H1 (cell line): ENCODE measurements around the gene OCLN. TPM values are rescaled to one million over a fixed set of nuclear protein-coding genes. Genes with fewer than 3 reads are reported as not detected.

Source experiments
- CTCF ChIA-PET: fragments of 300-600 bp; sonication (Branson Sonifier 250); formaldehyde crosslinking; loops from one replicate; lab custom pipeline; 2021; ENCODE audit not compliant: partially characterized antibody; lab: Charles Lee
- POLR2A ChIA-PET: fragments of 300-600 bp; sonication (Branson Sonifier 250); formaldehyde crosslinking; loops from one replicate; lab custom pipeline; 2021; ENCODE audit warnings: inconsistent platforms; ENCODE audit not compliant: partially characterized antibody; lab: Charles Lee
- DNase-seq, 2 experiments: peaks; one replicate each; pipeline versions ENCODE4 v3.0.0 to v3.0.0-alpha.2; 2010 to 2022; ENCODE audit warnings: low spot score in 2 of 2, low read depth in 1 of 2, mixed read lengths in 1 of 2
- FAIRE-seq: peaks from 2 replicates; lab custom pipeline; 2011; peaks lifted over from hg19 to GRCh38; lab: Jason Lieb, UNC
- H2AFZ ChIP-seq: 2 replicates; pipeline ENCODE4 v1.8.1; 2012; ENCODE audit warnings: low read length, inconsistent platforms
- H2AK5ac ChIP-seq: 2 replicates; pipeline ENCODE4 v1.6.1; 2013; ENCODE audit warnings: low read depth, low read length
- H2BK120ac ChIP-seq: replicated peaks from 2 replicates; pipeline ENCODE3; 2013; ENCODE audit warnings: low read depth, low read length, inconsistent platforms
- H2BK12ac ChIP-seq: 2 replicates; pipeline ENCODE4 v1.6.1; 2013; ENCODE audit warnings: low read depth, low read length
- H2BK15ac ChIP-seq: 2 replicates; pipeline ENCODE4 v1.6.1; 2013; ENCODE audit warnings: low read length
- H2BK20ac ChIP-seq: 2 replicates; pipeline ENCODE4 v1.6.1; 2013; ENCODE audit warnings: low read length
- H2BK5ac ChIP-seq: 2 replicates; pipeline ENCODE4 v1.6.1; 2013; ENCODE audit warnings: low read depth, low read length
- H3K14ac ChIP-seq: 2 replicates; pipeline ENCODE4 v1.6.1; 2013; ENCODE audit warnings: inconsistent platforms; ENCODE audit not compliant: insufficient read length
- H3K18ac ChIP-seq: 2 replicates; pipeline ENCODE4 v1.6.1; 2013; ENCODE audit warnings: low read length; ENCODE audit errors: extremely low read depth
- H3K23ac ChIP-seq: 2 replicates; pipeline ENCODE4 v1.6.1; 2013; ENCODE audit warnings: inconsistent platforms; ENCODE audit not compliant: insufficient read length
- H3K23me2 ChIP-seq: 2 replicates; pipeline ENCODE4 v1.6.1; 2013; ENCODE audit warnings: low read depth, low read length
- H3K27ac ChIP-seq: 2 replicates; pipeline ENCODE4 v1.6.1; 2011; ENCODE audit warnings: low read depth, low read length, inconsistent platforms
- H3K27me3 ChIP-seq, 4 experiments: replicated peaks in 1 of 4; 1 replicate in 1 of 4; 2 replicates in 3 of 4; pipeline versions ENCODE4 v1.6.1 to v1.8.1; 2011 to 2013; ENCODE audit warnings: low read length in 3 of 4, mild to moderate bottlenecking in 3 of 4, inconsistent platforms in 2 of 4, mixed read lengths in 2 of 4, moderate library complexity in 1 of 4; ENCODE audit not compliant: control insufficient read depth in 3 of 4, insufficient read depth in 3 of 4; ENCODE audit errors: extremely low read depth in 1 of 4
- H3K36me3 ChIP-seq, 4 experiments: 2 replicates each; pipeline versions ENCODE4 v1.6.1 to v1.8.1; 2011 to 2013; ENCODE audit warnings: mild to moderate bottlenecking in 4 of 4, low read length in 3 of 4, moderate library complexity in 2 of 4, control low read depth in 1 of 4, inconsistent platforms in 1 of 4; ENCODE audit not compliant: insufficient read depth in 4 of 4, control insufficient read depth in 2 of 4
- H3K4ac ChIP-seq: replicated peaks from 2 replicates; pipeline ENCODE3; 2013; ENCODE audit warnings: low read length, low read depth, mixed read lengths, inconsistent platforms; ENCODE audit not compliant: insufficient read length
- H3K4me1 ChIP-seq, 4 experiments: replicated peaks in 1 of 4; 1 replicate in 1 of 4; 2 replicates in 3 of 4; pipeline versions ENCODE4 v1.6.1 to v1.8.1; 2011 to 2013; ENCODE audit warnings: low read length in 3 of 4, inconsistent platforms in 2 of 4, mixed read lengths in 1 of 4; ENCODE audit not compliant: insufficient read depth in 4 of 4, control insufficient read depth in 3 of 4
- H3K4me2 ChIP-seq, 2 experiments: 2 replicates each; pipeline versions ENCODE4 v1.6.1 to v1.8.1; 2011 to 2013; ENCODE audit warnings: low read depth in 2 of 2, low read length in 2 of 2, control low read depth in 1 of 2, inconsistent platforms in 1 of 2, mild to moderate bottlenecking in 1 of 2; ENCODE audit not compliant: insufficient read depth in 1 of 2
- H3K4me3 ChIP-seq, 4 experiments: fragments of 200-600, 300-600 bp in 1 of 4; sonication (generic), shearing (Covaris generic), sonication (Bioruptor Twin) in 1 of 4; 2 replicates each; pipeline versions ENCODE4 v1.5.1 to v1.8.1; 2011 to 2016; ENCODE audit warnings: low read length in 4 of 4, low read depth in 3 of 4, control low read depth in 2 of 4, inconsistent platforms in 2 of 4, mild to moderate bottlenecking in 2 of 4, mixed read lengths in 1 of 4, moderate library complexity in 1 of 4; ENCODE audit not compliant: insufficient read depth in 2 of 4; ENCODE audit errors: extremely low read depth in 1 of 4
- H3K56ac ChIP-seq: replicated peaks from 2 replicates; pipeline ENCODE3; 2013; ENCODE audit warnings: low read depth, mild to moderate bottlenecking, mixed read lengths, low read length, inconsistent platforms; ENCODE audit not compliant: insufficient read length
- H3K79me1 ChIP-seq: 2 replicates; pipeline ENCODE4 v1.6.1; 2013; ENCODE audit warnings: low read depth, low read length, control low read depth
- H3K79me2 ChIP-seq, 2 experiments: 2 replicates each; pipeline versions ENCODE4 v1.6.1 to v1.8.1; 2012 to 2013; ENCODE audit warnings: low read length in 2 of 2, mild to moderate bottlenecking in 2 of 2, inconsistent platforms in 1 of 2; ENCODE audit not compliant: insufficient read depth in 2 of 2, control insufficient read depth in 1 of 2
- H3K9ac ChIP-seq, 4 experiments: replicated peaks in 1 of 4; 1 replicate in 1 of 4; 2 replicates in 3 of 4; pipeline versions ENCODE4 v1.6.1 to v1.8.1; 2011 to 2013; ENCODE audit warnings: low read depth in 3 of 4, low read length in 3 of 4, control low read depth in 2 of 4, mild to moderate bottlenecking in 2 of 4, moderate library complexity in 2 of 4, inconsistent platforms in 1 of 4; ENCODE audit errors: extremely low read depth in 1 of 4
- H3K9me3 ChIP-seq, 2 experiments: 2 replicates each; pipeline versions ENCODE4 v1.6.1 to v1.8.1; 2012 to 2013; ENCODE audit warnings: mild to moderate bottlenecking in 2 of 2, moderate library complexity in 2 of 2, control low read depth in 1 of 2, inconsistent platforms in 1 of 2, low read depth in 1 of 2, low read length in 1 of 2, mixed read lengths in 1 of 2; ENCODE audit not compliant: insufficient read depth in 2 of 2
- H4K20me1 ChIP-seq, 2 experiments: replicated peaks in 1 of 2; 2 replicates each; pipeline versions ENCODE3 to v1.8.1; 2011 to 2013; ENCODE audit warnings: inconsistent platforms in 2 of 2, low read length in 2 of 2, mild to moderate bottlenecking in 1 of 2; ENCODE audit not compliant: insufficient read depth in 2 of 2, control insufficient read depth in 1 of 2
- H4K5ac ChIP-seq: 2 replicates; pipeline ENCODE4 v1.6.1; 2013; ENCODE audit warnings: low read length, low read depth, mixed read lengths, inconsistent platforms; ENCODE audit not compliant: insufficient read length
- H4K8ac ChIP-seq: 2 replicates; pipeline ENCODE4 v1.8.0; 2013; ENCODE audit warnings: mild to moderate bottlenecking, moderate library complexity, low read length, inconsistent platforms; ENCODE audit not compliant: insufficient read depth; ENCODE audit errors: extremely low read depth
- H4K91ac ChIP-seq: replicated peaks from 2 replicates; pipeline ENCODE3; 2013; ENCODE audit warnings: low read length, mixed read lengths, inconsistent platforms; ENCODE audit not compliant: insufficient read length
- CTBP2 ChIP-seq: IDR thresholded peaks from 2 replicates; pipeline ENCODE4 v1.7.0; 2011; ENCODE audit warnings: borderline replicate concordance, mild to moderate bottlenecking, moderate library complexity, mixed read lengths, low read length; ENCODE audit not compliant: insufficient read depth, insufficient read length
- EGR1 ChIP-seq: IDR thresholded peaks from 2 replicates; pipeline ENCODE4 v1.6.1; 2011; ENCODE audit warnings: low read depth, low read length, borderline replicate concordance
- EZH2 ChIP-seq: fragments of 200-600 bp; sonication (generic); IDR thresholded peaks from 2 replicates; pipeline ENCODE4 v1.7.1; 2012; ENCODE audit warnings: low read depth, mild to moderate bottlenecking, moderate library complexity, low read length, inconsistent platforms; ENCODE audit not compliant: severe bottlenecking
- HDAC6 ChIP-seq: IDR thresholded peaks from one replicate; pipeline ENCODE4 v1.7.1; 2012; ENCODE audit warnings: low read depth, mild to moderate bottlenecking, inconsistent platforms, low read length, moderate library complexity
- JUND ChIP-seq: IDR thresholded peaks from 2 replicates; pipeline ENCODE4 v1.6.1; 2011; ENCODE audit warnings: mild to moderate bottlenecking, improper control_type of control experiment, low read length
- MAFK ChIP-seq: IDR thresholded peaks from 2 replicates; pipeline ENCODE4 v1.6.1; 2012; ENCODE audit warnings: low read depth, mild to moderate bottlenecking, improper control_type of control experiment, low read length
- POU5F1 ChIP-seq: IDR thresholded peaks from 2 replicates; pipeline ENCODE4 v1.6.1; 2011; ENCODE audit warnings: low read depth, mild to moderate bottlenecking, low read length, moderate library complexity
- RXRA ChIP-seq: IDR thresholded peaks from 2 replicates; pipeline ENCODE4 v1.6.1; 2011; ENCODE audit warnings: low read depth, mild to moderate bottlenecking, low read length, moderate library complexity; ENCODE audit not compliant: insufficient read depth
- SIN3A ChIP-seq, 2 experiments: IDR thresholded peaks in 1 of 2; conservative IDR thresholded peaks in 1 of 2; 2 replicates each; pipeline ENCODE4 v1.6.1; 2011 to 2012; ENCODE audit warnings: low read length in 2 of 2, improper control_type of control experiment in 1 of 2, low read depth in 1 of 2, mild to moderate bottlenecking in 1 of 2
- SIX5 ChIP-seq: IDR thresholded peaks from 2 replicates; pipeline ENCODE4 v1.6.1; 2011; ENCODE audit warnings: mild to moderate bottlenecking, low read depth, low read length
- TEAD4 ChIP-seq: IDR thresholded peaks from 2 replicates; pipeline ENCODE4 v1.6.1; 2012; ENCODE audit warnings: low read depth, low read length, inconsistent platforms, mixed read lengths
- YY1 ChIP-seq: IDR thresholded peaks from 2 replicates; pipeline ENCODE4 v1.6.1; 2011; ENCODE audit warnings: low read depth, mild to moderate bottlenecking, low read length
- ZNF274 ChIP-seq: IDR thresholded peaks from 2 replicates; pipeline ENCODE4 v1.7.0; 2012; ENCODE audit warnings: low read length, borderline replicate concordance; ENCODE audit errors: extremely low read depth
- WGBS, 2 experiments: shearing (Covaris generic) in 1 of 2; methylation state at CpG; one replicate each; pipeline versions ENCODE4 v1.1.6 to v1.1.7; 2013 to 2015; ENCODE audit warnings: low lambda C conversion rate in 2 of 2, mixed read lengths in 2 of 2, inconsistent platforms in 1 of 2, low coverage in 1 of 2, missing lambda C conversion rate in 1 of 2; ENCODE audit not compliant: insufficient replicate concordance in 2 of 2, insufficient coverage in 1 of 2, insufficient read length in 1 of 2; ENCODE audit errors: extremely low coverage in 1 of 2, missing lambda C conversion rate in 1 of 2; 5-methylcytosine and 5-hydroxymethylcytosine counted together
- polyA plus RNA-seq, 7 experiments: library from polyadenylated mRNA; depleted of rRNA in 3 of 7; stranded (reverse) in 5 of 7; unstranded in 2 of 7; fragments of >200 nt in 5 of 7; fragments of 200-250 nt in 2 of 7; gene quantifications; 1 replicate in 5 of 7; 2 replicates in 1 of 7; 4 replicates in 1 of 7; pipeline versions ENCODE4 v1.2.1 to v1.2.3, GENCODE V29; 2011 to 2013; ENCODE audit warnings: missing spikeins in 2 of 7, mixed read lengths in 2 of 7
- total RNA-seq: library from RNA; stranded (reverse); fragmentation: NEBNext Ultra II Directional; extraction: Animal tissue kit (Norgen Biotek cat#: 25700); gene quantifications from 2 replicates; pipeline ENCODE4 v1.2.1, GENCODE V29; 2021

OCLN gene
- total and polyA plus RNA-seq, 2 of the 8 experiments (the other 6 are each of a cell fraction or from before 2014, with no cell fraction given) = 27.9 to 85.5 TPM

DNA sequence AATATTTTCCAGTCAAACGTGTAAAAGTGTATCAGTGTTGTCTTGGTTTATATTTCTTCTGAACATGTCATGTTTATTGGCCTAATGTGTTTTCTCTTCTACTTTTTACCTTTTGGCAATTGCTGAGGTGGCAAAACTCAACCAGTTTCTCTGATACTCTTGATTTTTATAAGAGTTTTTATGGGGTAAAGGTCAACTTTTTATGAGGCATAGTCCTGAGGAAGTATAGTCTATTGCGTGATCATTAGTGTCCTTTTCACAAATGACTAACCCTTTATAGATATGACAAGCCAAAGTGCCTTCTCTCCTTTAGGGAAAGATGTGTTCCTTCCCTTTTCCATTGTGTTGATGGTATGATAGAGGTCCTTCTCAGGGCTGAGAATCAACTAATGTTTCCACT lies 32.9 kb downstream of the OCLN start:
- Histone ChIP-seq H2BK15ac (no peak overlapping the region), H3K27ac (no peak overlapping the region), H2AK5ac (no peak overlapping the region), H3K36me3 (peaks cover 0 to 14% (median 0%) of the 10 kb centered on the region in 4 experiments; a peak in 2 of 8 replicates), H4K91ac (no peak overlapping the region)
- DNase-seq (no peak), FAIRE-seq (no peak)
- TF ChIP-seq POU5F1 (no peak), YY1 (no peak), TEAD4 (no peak), HDAC6 (no peak), EZH2 (no peak), MAFK (no peak), ZNF274 (no peak), SIN3A (conservative IDR thresholded peaks at IDR 0.05 in 1 of 2, IDR thresholded peaks at IDR 0.05 in 1 of 2; ENCODE audit: low read depth in 1 of 2, low read length in 2 of 2) (no peak), JUND (no peak), EGR1 (no peak), SIX5 (no peak), CTBP2 (no peak), RXRA (no peak)
- TF ChIP-seq, all 59 proteins: peak for 0
- WGBS, 2 experiments = 90% methylated on average over 2 of the region's 2 CpGs; no CpG with 5 or more reads in 1 of the 2 experiments
- Histone ChIP-seq H3K56ac (no peak overlapping the region), H3K23me2 (no peaks in the 10 kb centered on the region), H3K27me3 (no peaks in the 10 kb centered on the region), H2BK20ac (no peak overlapping the region), H4K5ac (no peak overlapping the region), H3K9me3 (no peaks in the 10 kb centered on the region), H3K14ac (no peak overlapping the region), H2BK5ac (no peak overlapping the region), H3K18ac (no peak overlapping the region), H3K4ac (no peak overlapping the region), H2BK12ac (no peak overlapping the region), H3K4me2 (no peak overlapping the region), H3K4me3 (no peak overlapping the region), H3K79me2 (peaks cover 0 to 12% of the 10 kb centered on the region in 2 experiments; a peak in 1 of 4 replicates), H3K9ac (no peak overlapping the region), H4K20me1 (peaks cover 2% of the 10 kb centered on the region in 2 experiments), H2AFZ (no peak overlapping the region), H3K79me1 (no peaks in the 10 kb centered on the region; the same call in 1 of the 2 replicates), H3K4me1 (peaks cover 0 to 5% (median 2%) of the 10 kb centered on the region in 4 experiments; a peak in 2 of 7 replicates), H4K8ac (no peak overlapping the region), H3K23ac (no peak overlapping the region), H2BK120ac (no peak overlapping the region)
- ChIA-PET POLR2A (interaction anchor here (0.7 kb wide), 1 partner anchor 14 kb away, joined by 3 read pairs; no protein-coding TSS in a partner anchor), CTCF (no interaction called here)
